Mucosa of gallbladder (tissue), 1 donor: ENCODE results near the gene VSTM2L. TPM values are rescaled to one million over a fixed set of nuclear protein-coding genes. Genes with fewer than 3 reads are reported as not detected.

Source experiments
- DNase-seq: peaks from one replicate; pipeline ENCODE4 v3.0.0-alpha.2; 2020; ENCODE audit warnings: low spot score
- total RNA-seq: library from RNA; stranded (reverse); gene quantifications from one replicate; pipeline ENCODE4 v1.2.1, GENCODE V29; 2021
- donor health status: DM: no; HTN: no; CAD: no.

VSTM2L gene
- total RNA-seq, 1 donor from 2014 or later: 95.0 TPM

- no peak for DNase-seq
Measured at GRCh38 chr20:37936451-37936850, 33.5 kb downstream of the VSTM2L start.

- no peak for DNase-seq
Measured at GRCh38 chr20:37937686-37938085, 34.8 kb downstream of the VSTM2L start.

GRCh38 chr20:37938181-37938750 lies 35.3 kb downstream of the VSTM2L start:
- DNase-seq: no peak

- DNase-seq: no peak
Measured at GRCh38 chr20:37938954-37939353, 36.0 kb downstream of the VSTM2L start.

- DNase-seq: no peak
Measured at GRCh38 chr20:37939701-37940560, 37.0 kb downstream of the VSTM2L start.

- DNase-seq: no peak
Measured at GRCh38 chr20:37940858-37941257, 37.9 kb downstream of the VSTM2L start.

GRCh38 chr20:37941332-37941731 lies 38.4 kb downstream of the VSTM2L start:
- DNase-seq: no peak

- DNase-seq: no peak
Measured at GRCh38 chr20:37941992-37942391, 39.1 kb downstream of the VSTM2L start.

DNA sequence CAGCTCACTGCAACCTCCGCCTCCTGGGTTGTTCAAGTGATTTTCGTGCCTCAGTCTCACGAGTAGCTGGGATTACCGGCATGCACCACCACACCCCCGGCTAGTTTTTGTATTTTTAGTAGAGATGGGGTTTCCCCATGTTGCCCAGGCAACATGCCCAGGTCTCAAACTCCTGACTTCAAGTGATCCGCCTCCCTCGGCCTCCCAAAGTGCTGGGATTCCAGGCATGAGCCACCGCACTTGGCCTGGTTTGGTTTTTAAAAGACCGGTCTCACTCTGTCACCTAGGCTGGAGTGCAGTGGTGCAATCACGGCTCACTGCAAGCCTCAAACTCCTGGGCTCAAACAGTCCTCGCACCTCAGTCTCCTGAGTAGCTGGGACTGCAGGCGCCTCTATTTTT lies 40.1 kb downstream of the VSTM2L start:
- no peak for DNase-seq

- DNase-seq: no peak
Measured at GRCh38 chr20:37943501-37944455, 40.9 kb downstream of the VSTM2L start.

GRCh38 chr20:37944456-37944981 lies 41.6 kb downstream of the VSTM2L start:
- DNase-seq: no peak

DNA sequence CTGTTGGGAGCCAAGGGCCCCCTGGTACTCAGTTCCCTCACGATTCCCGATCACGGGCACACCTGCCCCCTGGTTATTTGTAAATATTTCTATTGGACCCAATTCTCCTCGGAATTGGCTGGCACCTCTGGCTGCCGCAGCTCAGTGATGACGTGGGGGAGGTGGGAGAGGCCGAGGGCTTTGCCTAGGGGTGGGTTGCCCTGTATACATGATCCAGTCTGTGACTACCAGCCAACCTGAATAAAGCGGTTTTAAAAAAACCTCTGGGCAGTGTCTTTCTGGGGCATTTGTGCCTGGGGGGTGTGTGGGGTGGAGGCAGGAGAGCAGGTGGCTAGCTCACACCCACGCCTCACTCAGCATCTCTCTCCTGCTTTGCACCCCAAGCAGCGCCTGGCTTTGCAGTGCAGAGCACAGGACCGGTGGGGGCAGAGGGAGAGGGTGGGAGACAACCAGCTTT lies 42.2 kb downstream of the VSTM2L start:
- no peak for DNase-seq

DNA sequence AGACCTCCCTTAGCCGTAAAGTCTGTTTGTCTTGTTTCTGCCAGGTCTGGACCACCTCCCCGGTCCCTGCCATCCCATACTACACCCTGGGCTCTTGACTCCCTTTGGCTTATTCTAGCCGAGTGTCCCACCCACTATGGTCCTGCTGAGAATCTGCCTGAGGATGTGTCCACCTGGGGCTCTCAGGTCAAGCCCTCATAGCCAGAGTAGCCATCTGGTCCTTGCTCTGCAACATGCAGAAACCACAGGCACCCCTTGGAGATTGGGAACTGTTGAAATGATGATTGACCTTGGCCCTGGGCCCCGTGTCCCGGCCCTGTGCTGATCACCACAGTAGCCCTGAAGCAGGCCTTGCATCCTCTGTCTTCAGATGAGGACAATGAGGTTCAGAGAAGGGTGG lies 44.0 kb downstream of the VSTM2L start:
- no peak for DNase-seq

DNA sequence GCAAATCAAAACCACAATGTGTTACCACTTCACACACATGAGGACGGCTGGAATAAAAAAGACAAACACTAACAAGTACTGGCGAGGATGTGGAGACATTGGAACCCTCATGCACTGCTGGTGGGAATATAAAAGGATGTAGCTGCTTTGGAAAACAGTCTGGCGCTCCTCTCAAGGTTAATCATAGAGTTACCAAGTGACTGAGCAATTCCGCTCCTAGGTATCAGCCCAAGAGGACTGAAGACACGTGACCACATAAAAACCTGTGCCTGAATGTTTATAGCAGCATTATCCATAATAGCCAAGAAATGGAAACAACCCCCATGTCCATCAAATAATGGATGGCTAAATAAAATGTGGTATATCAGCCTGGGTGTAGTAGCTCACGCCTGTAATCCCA lies 45.0 kb downstream of the VSTM2L start:
- no peak for DNase-seq

DNA sequence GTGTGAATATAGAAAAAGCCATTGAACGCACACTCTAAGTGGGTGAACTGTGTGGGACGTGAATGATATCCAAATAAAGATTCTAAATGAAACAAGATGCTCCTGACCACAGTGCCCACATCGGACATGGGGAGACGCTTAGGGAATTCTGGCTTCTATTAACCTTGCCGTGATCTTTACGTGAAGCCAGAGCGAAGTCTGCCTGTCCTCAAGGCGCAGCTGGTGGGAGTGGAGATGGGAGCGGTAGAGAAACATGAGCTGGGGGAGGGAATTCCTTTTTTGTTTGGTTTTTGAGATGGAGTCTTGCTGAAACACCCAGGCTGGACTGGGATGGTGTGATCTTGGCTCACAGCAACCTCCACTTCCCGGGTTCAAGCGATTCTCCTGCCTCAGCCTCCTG lies 46.0 kb downstream of the VSTM2L start:
- DNase-seq: no peak

GRCh38 chr20:37954190-37954589 lies 51.3 kb downstream of the VSTM2L start:
- no peak for DNase-seq

- no peak for DNase-seq
Measured at GRCh38 chr20:37954626-37955025, 51.7 kb downstream of the VSTM2L start.

DNA sequence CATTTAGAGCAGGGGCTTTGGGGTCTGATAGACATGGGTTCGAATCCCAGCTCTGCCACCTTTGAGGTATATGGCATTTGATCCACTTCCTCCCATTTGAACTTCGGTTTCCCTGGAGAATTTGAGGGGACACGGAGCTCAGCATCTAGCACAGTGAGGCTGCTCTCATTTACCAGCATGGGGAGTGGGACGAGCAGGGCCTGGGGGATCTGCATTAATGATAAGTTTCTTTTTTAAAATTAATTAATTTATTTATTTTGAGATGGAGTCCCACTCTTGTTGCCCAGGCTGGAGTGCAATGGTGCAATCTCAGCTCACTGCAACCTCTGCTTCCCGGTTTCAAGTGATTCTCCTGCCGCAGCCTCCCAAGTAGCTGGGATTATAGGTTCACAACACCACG lies 52.6 kb downstream of the VSTM2L start:
- no peak for DNase-seq

GRCh38 chr20:37956107-37956585 lies 53.2 kb downstream of the VSTM2L start:
- no peak for DNase-seq

DNA sequence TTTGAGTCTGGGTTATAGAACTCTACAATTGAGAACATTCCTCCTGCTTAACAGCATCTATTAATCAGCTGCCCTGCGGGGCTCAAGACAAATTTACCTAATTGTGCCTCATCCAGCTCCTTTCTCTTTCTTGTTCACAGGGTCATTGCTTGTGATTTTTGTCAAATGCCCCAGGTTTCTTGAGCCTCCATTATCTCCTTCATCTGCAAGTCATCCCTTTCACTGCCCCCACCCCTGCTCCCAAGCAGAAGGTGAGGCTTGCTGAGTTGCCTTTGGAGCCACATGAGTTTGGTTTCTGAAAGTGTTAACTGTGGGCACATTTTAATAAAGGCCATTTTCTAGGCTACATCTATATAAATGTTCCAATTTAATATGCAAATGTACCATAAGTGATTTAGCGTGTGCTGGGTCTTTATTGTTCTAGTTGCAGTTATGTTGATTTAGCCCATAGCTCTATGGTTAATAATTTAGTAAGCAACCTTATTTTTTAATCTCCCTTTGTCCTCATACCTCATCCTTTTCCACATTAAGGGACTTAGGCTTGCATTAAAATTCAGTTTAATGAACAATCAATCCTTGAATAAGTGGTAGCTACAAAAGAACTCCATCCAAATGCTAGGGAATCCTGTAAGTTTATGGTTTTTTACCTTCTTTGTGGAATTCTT lies 56.1 kb downstream of the VSTM2L start:
- no peak for DNase-seq

GRCh38 chr20:37961066-37961465 lies 58.1 kb downstream of the VSTM2L start:
- no peak for DNase-seq
